HepG2 (cell line): ENCODE measurements around the gene MTMR3. TPM values are rescaled to one million over a fixed set of nuclear protein-coding genes. Genes with fewer than 3 reads are reported as not detected.

ENCODE experiments used
- ATAC-seq: fragments of 200-7000 bp; cut with Tn5 transposase; 3 replicates; pipeline ENCODE4 v1.9.1; 2020; ENCODE audit warnings: mild to moderate bottlenecking, moderate library complexity
- BruUV-seq: library from RNA; stranded (reverse); fragments of 400-500 nt; replicated peaks from 2 replicates; lab custom pipeline; 2021; lab: Mats Ljungman, UMichigan
- CTCF ChIA-PET: fragments of 300-600 bp; formaldehyde crosslinking; extraction: SDS; loops from one replicate; lab custom pipeline; 2021; ENCODE audit warnings: low total read pairs, inconsistent platforms, low intra/inter-chr PET ratio; lab: Yijun Ruan, JAX
- POLR2A ChIA-PET: fragments of 350-600 bp; sonication (Branson Sonifier 250); formaldehyde crosslinking; loops from one replicate; lab custom pipeline; 2020; ENCODE audit warnings: antibody characterized with exemption, inconsistent platforms; lab: Yijun Ruan, JAX
- DNase-seq: peaks from one replicate; pipeline ENCODE4 v3.0.0-alpha.2; 2015; ENCODE audit warnings: low spot score
- FAIRE-seq: peaks from 3 replicates; lab custom pipeline; 2011; peaks lifted over from hg19 to GRCh38; lab: Jason Lieb, UNC
- H2AFZ ChIP-seq: one replicate; pipeline ENCODE4 v1.6.1; 2011; ENCODE audit warnings: low read length, inconsistent platforms
- H3K27ac ChIP-seq: fragments of 300-600 bp; 3 replicates; pipeline ENCODE4 v1.8.0; 2011; ENCODE audit warnings: mixed run types, mild to moderate bottlenecking, mixed read lengths, low read length, inconsistent platforms; ENCODE audit not compliant: insufficient read depth; ENCODE audit errors: extremely low read length
- H3K27me3 ChIP-seq, 2 experiments: fragments of 200-600 bp in 1 of 2; 2 replicates in 1 of 2; 3 replicates in 1 of 2; pipeline versions ENCODE4 v1.6.0 to v1.8.0; 2011; ENCODE audit warnings: low read length in 2 of 2, mild to moderate bottlenecking in 2 of 2, moderate library complexity in 2 of 2, inconsistent platforms in 1 of 2; ENCODE audit not compliant: insufficient read depth in 2 of 2, control insufficient read depth in 1 of 2
- H3K36me3 ChIP-seq, 2 experiments: fragments of 200-600 bp in 1 of 2; replicated peaks in 1 of 2; 2 replicates in 1 of 2; 3 replicates in 1 of 2; pipeline versions ENCODE4 v1.5.1 to v1.8.0; 2011; ENCODE audit warnings: low read length in 2 of 2, inconsistent platforms in 1 of 2; ENCODE audit not compliant: insufficient read depth in 2 of 2, control insufficient read depth in 1 of 2
- H3K4me1 ChIP-seq: 2 replicates; pipeline ENCODE4 v1.5.1; 2012; ENCODE audit warnings: low read length, inconsistent platforms; ENCODE audit not compliant: insufficient read depth
- H3K4me2 ChIP-seq: 2 replicates; pipeline ENCODE4 v1.6.0; 2011; ENCODE audit warnings: low read depth, low read length, inconsistent platforms
- H3K4me3 ChIP-seq, 3 experiments: fragments of 200-600 bp in 1 of 3; sonication (generic), shearing (Covaris generic) in 1 of 3; replicated peaks in 1 of 3; 2 replicates each; pipeline ENCODE4 v1.5.1; 2011 to 2016; ENCODE audit warnings: low read length in 3 of 3, inconsistent platforms in 2 of 3, low read depth in 2 of 3, mild to moderate bottlenecking in 2 of 3, control low read depth in 1 of 3, mixed read lengths in 1 of 3; ENCODE audit not compliant: insufficient read depth in 1 of 3
- H3K79me2 ChIP-seq: one replicate; pipeline ENCODE4 v1.6.1; 2011; ENCODE audit warnings: low read length, inconsistent platforms; ENCODE audit not compliant: insufficient read depth
- H3K9ac ChIP-seq: 2 replicates; pipeline ENCODE4 v1.6.0; 2011; ENCODE audit warnings: mild to moderate bottlenecking, low read depth, low read length, inconsistent platforms; ENCODE audit not compliant: insufficient read depth
- H3K9me3 ChIP-seq: 2 replicates; pipeline ENCODE4 v1.5.1; 2012; ENCODE audit warnings: mild to moderate bottlenecking, low read length
- H4K20me1 ChIP-seq: 2 replicates; pipeline ENCODE4 v1.6.0; 2011; ENCODE audit warnings: inconsistent platforms, mild to moderate bottlenecking, low read length, moderate library complexity; ENCODE audit not compliant: insufficient read depth
- JUN ChIP-seq: sonication (generic); formaldehyde crosslinking; IDR thresholded peaks from 2 replicates; pipeline ENCODE4 v1.4.0; 2020; ENCODE audit warnings: mild to moderate bottlenecking, missing genetic modification reagents
- SALL2 ChIP-seq: sonication (generic); formaldehyde crosslinking; IDR thresholded peaks from 2 replicates; pipeline ENCODE4 v1.8.1; 2023; ENCODE audit warnings: mild to moderate bottlenecking, missing genetic modification reagents, inconsistent platforms
- TRIM24 ChIP-seq: sonication (generic); formaldehyde crosslinking; IDR thresholded peaks from 2 replicates; pipeline ENCODE4 v1.8.0; 2022; ENCODE audit warnings: mild to moderate bottlenecking, missing genetic modification reagents
- ZNF337 ChIP-seq: sonication (generic); formaldehyde crosslinking; IDR thresholded peaks from 2 replicates; pipeline ENCODE4 v1.5.1; 2020; ENCODE audit warnings: missing genetic modification reagents, low read depth, mild to moderate bottlenecking, borderline replicate concordance
- whole genome bisulfite sequencing: methylation state at CpG from one replicate; pipeline ENCODE4 v1.1.6; 2017; ENCODE audit warnings: low lambda C conversion rate; 5-methylcytosine and 5-hydroxymethylcytosine counted together
- in situ Hi-C: cut with HindIII; loops from 2 replicates; pipeline ENCODE4 v1.10.0; 2017; ENCODE audit warnings: low pct_unique_long_range_greater_than_20kb; ENCODE audit not compliant: extremely low pct_ligation_motif_present
- intact Hi-C: fragments of 100-400 bp; cut with micrococcal nuclease; formaldehyde crosslinking; loops from one replicate; pipeline ENCODE4 v1.10.0; 2022; ENCODE audit not compliant: unreplicated experiment
- polyA plus RNA-seq, 8 experiments: library from polyadenylated mRNA; depleted of rRNA in 3 of 8; stranded (reverse) in 7 of 8; unstranded in 1 of 8; fragments of >200 nt; fragmentation: Illumina TruSeq in 4 of 8; extraction: Trizol in 4 of 8; gene quantifications; 2 replicates each; pipeline versions ENCODE4 v1.2.1 to v1.2.3, GENCODE V29; 2011 to 2016; ENCODE audit warnings: low read depth in 4 of 8, missing spikeins in 1 of 8, mixed read lengths in 1 of 8; ENCODE audit not compliant: insufficient read depth in 1 of 8
- total RNA-seq, 5 experiments: library from RNA; depleted of rRNA; stranded (reverse); fragments of >200 nt; fragmentation: Illumina TruSeq; extraction: Trizol; gene quantifications; 2 replicates each; pipeline ENCODE4 v1.2.3, GENCODE V29; 2016; ENCODE audit warnings: low read depth in 1 of 5
- TF ChIP-seq, protein P1 (sequence below): sonication (generic); formaldehyde crosslinking; IDR thresholded peaks from 2 replicates; pipeline ENCODE4 v1.4.0; 2020; ENCODE audit warnings: missing genetic modification reagents
- TF ChIP-seq, protein P2 (sequence below): sonication (generic); formaldehyde crosslinking; IDR thresholded peaks from 2 replicates; pipeline ENCODE4 v1.4.0; 2020; ENCODE audit warnings: missing genetic modification reagents; ENCODE audit errors: not compliant biosample characterization
- TF ChIP-seq, protein P3 (sequence below): IDR thresholded peaks from 2 replicates; pipeline ENCODE4 v1.6.1; 2012; ENCODE audit warnings: inconsistent platforms

Gene MTMR3
- total and polyA plus RNA-seq, 2 of the 13 experiments (the other 11 are each of a cell fraction or from before 2014, with no cell fraction given), result 12.6 to 24.8 TPM

DNA sequence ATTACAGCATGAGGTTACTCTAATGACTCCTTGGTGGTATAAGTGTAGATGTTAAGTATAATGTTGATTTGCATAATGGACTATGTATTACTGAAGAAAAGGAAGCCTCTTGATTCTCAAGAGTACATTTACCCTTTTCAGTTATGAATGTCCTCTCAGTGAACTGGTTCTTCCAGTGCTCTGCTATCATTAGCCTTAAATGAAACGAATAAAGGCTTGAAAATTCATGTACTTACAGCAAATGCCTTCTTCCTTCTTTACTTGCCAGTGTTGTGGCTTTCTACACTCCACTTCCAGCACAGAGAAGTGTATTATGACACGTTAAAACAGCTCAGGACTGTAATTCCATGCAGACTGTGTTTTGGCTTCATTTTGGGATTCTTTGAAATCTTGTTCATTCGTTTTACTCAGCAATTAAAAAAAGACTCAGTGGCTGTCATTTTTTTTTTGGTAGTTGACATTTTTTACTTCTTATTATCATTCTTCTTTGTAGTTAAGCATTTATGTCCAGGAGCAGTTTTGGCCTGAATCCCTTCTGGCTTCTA lies 96.9 kb downstream of the MTMR3 start:
- Histone ChIP-seq H4K20me1 (no peaks in the 10 kb centered on the region), H2AFZ (no peak overlapping the region)
- no TSS peak for BruUV-seq
- in situ Hi-C loops, result no loop called here
- WGBS, result 91% methylated on average over 3 of the region's 3 CpGs
- POLR2A ChIA-PET, result no interaction called here
- intact Hi-C loops, result no loop called here
- TF ChIP-seq ZNF337 (CRISPR knock-in tag) (no peak), SALL2 (CRISPR knock-in tag) (no peak), TRIM24 (no peak), JUN (CRISPR knock-in tag) (no peak)
- TF ChIP-seq, protein P1, sequence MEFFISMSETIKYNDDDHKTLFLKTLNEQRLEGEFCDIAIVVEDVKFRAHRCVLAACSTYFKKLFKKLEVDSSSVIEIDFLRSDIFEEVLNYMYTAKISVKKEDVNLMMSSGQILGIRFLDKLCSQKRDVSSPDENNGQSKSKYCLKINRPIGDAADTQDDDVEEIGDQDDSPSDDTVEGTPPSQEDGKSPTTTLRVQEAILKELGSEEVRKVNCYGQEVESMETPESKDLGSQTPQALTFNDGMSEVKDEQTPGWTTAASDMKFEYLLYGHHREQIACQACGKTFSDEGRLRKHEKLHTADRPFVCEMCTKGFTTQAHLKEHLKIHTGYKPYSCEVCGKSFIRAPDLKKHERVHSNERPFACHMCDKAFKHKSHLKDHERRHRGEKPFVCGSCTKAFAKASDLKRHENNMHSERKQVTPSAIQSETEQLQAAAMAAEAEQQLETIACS (CRISPR knock-in tag), result no peak
- TF ChIP-seq, protein P2, sequence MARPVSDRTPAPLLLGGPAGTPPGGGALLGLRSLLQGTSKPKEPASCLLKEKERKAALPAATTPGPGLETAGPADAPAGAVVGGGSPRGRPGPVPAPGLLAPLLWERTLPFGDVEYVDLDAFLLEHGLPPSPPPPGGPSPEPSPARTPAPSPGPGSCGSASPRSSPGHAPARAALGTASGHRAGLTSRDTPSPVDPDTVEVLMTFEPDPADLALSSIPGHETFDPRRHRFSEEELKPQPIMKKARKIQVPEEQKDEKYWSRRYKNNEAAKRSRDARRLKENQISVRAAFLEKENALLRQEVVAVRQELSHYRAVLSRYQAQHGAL (CRISPR knock-in tag), result no peak
- TF ChIP-seq, protein P3, sequence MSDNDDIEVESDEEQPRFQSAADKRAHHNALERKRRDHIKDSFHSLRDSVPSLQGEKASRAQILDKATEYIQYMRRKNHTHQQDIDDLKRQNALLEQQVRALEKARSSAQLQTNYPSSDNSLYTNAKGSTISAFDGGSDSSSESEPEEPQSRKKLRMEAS, result no peak
- TF ChIP-seq, all 625 proteins: peak for 0
- Histone ChIP-seq H3K4me3 (no peak overlapping the region), H3K27me3 (no peaks in the 10 kb centered on the region), H3K4me1 (no peaks in the 10 kb centered on the region), H3K9me3 (no peaks in the 10 kb centered on the region), H3K36me3 (peaks cover 3 to 12% of the 10 kb centered on the region in 2 experiments; a peak in 3 of 5 replicates), H3K79me2 (no peaks in the 10 kb centered on the region), H3K27ac (no peak overlapping the region), H3K4me2 (no peak overlapping the region), H3K9ac (no peak overlapping the region)
- no peak for DNase-seq
- FAIRE-seq, result no peak
- CTCF ChIA-PET, result no interaction called here
- ATAC-seq, result no peak
